HG03280 (cell line): ENCODE data around the gene ENOX1.
"Not testable (repeated sequence)": the region's sequence is repeated elsewhere in the genome, so short reads cannot be mapped to it uniquely, and the experiment has no call there.

Experiments used
- ATAC-seq: cut with Tn5 transposase; IDR thresholded peaks from one replicate; pipeline ENCODE4 v1.9.1; 2021; ENCODE audit warnings: mild to moderate bottlenecking, moderate library complexity; ENCODE audit not compliant: unreplicated experiment

Gene ENOX1

GRCh38 chr13:43363156-43363953, 423.4 kb downstream of the ENOX1 start:
- ATAC-seq, result no peak

- ATAC-seq, result no peak
Observed at GRCh38 chr13:43362556-43362955, 424.2 kb downstream of the ENOX1 start.

- no peak for ATAC-seq
Observed at GRCh38 chr13:43360892-43361610, 425.7 kb downstream of the ENOX1 start.

GRCh38 chr13:43360171-43360570, 426.6 kb downstream of the ENOX1 start:
- ATAC-seq, result no peak

GRCh38 chr13:43359536-43359935, 427.2 kb downstream of the ENOX1 start:
- no peak for ATAC-seq

- ATAC-seq, result no peak
Observed at GRCh38 chr13:43357564-43357963, 429.2 kb downstream of the ENOX1 start.

GRCh38 chr13:43356567-43356966, 430.2 kb downstream of the ENOX1 start:
- no peak for ATAC-seq

GRCh38 chr13:43355774-43356173, 431.0 kb downstream of the ENOX1 start:
- no peak for ATAC-seq

- ATAC-seq, result no peak
Observed at GRCh38 chr13:43354153-43354945, 432.4 kb downstream of the ENOX1 start.

GRCh38 chr13:43353631-43354030, 433.1 kb downstream of the ENOX1 start:
- ATAC-seq, result no peak

GRCh38 chr13:43351612-43352011, 435.2 kb downstream of the ENOX1 start:
- ATAC-seq, result not testable (repeated sequence)

- no peak for ATAC-seq
Observed at GRCh38 chr13:43348397-43348796, 438.4 kb downstream of the ENOX1 start.

GRCh38 chr13:43347877-43348276, 438.9 kb downstream of the ENOX1 start:
- ATAC-seq, result no peak

- no peak for ATAC-seq
Observed at GRCh38 chr13:43346427-43346826, 440.3 kb downstream of the ENOX1 start.

GRCh38 chr13:43343645-43344044, 443.1 kb downstream of the ENOX1 start:
- ATAC-seq, result no peak

GRCh38 chr13:43339805-43340550, 446.8 kb downstream of the ENOX1 start:
- ATAC-seq, result no peak

GRCh38 chr13:43339145-43339804, 447.5 kb downstream of the ENOX1 start:
- no peak for ATAC-seq

GRCh38 chr13:43335764-43336163, 451.0 kb downstream of the ENOX1 start:
- ATAC-seq, result no peak

GRCh38 chr13:43333176-43333575, 453.6 kb downstream of the ENOX1 start:
- no peak for ATAC-seq

- no peak for ATAC-seq
Observed at GRCh38 chr13:43331672-43332071, 455.1 kb downstream of the ENOX1 start.
